Epithelial cell of proximal tubule (primary cell): ENCODE data around the gene FIZ1. TPM values are rescaled to one million over a fixed set of nuclear protein-coding genes. Genes with fewer than 3 reads are reported as not detected.

Experiments
- DNase-seq: peaks from one replicate; pipeline ENCODE4 v3.0.0-alpha.2; 2011; ENCODE audit warnings: low read depth
- H3K4me3 ChIP-seq: 2 replicates; pipeline ENCODE4 v1.5.1; 2011; ENCODE audit warnings: low read depth, mild to moderate bottlenecking, low read length
- total RNA-seq: library from RNA; depleted of rRNA; stranded (reverse); fragments of >200 nt; gene quantifications from 2 replicates; pipeline ENCODE4 v1.2.3, GENCODE V29; 2015
- TF ChIP-seq, protein P1 (sequence below): conservative IDR thresholded peaks from 2 replicates; pipeline ENCODE4 v1.5.1; 2012; ENCODE audit warnings: low read depth, mild to moderate bottlenecking, low read length

Gene FIZ1
- total RNA-seq, 1 donor from 2014 or later: 9.7 TPM

- no peak for DNase-seq
- peak overlapping the region; percentile 88 for H3K4me3 ChIP-seq
- TF ChIP-seq, protein P1, sequence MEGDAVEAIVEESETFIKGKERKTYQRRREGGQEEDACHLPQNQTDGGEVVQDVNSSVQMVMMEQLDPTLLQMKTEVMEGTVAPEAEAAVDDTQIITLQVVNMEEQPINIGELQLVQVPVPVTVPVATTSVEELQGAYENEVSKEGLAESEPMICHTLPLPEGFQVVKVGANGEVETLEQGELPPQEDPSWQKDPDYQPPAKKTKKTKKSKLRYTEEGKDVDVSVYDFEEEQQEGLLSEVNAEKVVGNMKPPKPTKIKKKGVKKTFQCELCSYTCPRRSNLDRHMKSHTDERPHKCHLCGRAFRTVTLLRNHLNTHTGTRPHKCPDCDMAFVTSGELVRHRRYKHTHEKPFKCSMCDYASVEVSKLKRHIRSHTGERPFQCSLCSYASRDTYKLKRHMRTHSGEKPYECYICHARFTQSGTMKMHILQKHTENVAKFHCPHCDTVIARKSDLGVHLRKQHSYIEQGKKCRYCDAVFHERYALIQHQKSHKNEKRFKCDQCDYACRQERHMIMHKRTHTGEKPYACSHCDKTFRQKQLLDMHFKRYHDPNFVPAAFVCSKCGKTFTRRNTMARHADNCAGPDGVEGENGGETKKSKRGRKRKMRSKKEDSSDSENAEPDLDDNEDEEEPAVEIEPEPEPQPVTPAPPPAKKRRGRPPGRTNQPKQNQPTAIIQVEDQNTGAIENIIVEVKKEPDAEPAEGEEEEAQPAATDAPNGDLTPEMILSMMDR: no peak
These were observed 36.0 kb upstream of the FIZ1 start for GRCh38 chr19:55635334-55635717.

DNA sequence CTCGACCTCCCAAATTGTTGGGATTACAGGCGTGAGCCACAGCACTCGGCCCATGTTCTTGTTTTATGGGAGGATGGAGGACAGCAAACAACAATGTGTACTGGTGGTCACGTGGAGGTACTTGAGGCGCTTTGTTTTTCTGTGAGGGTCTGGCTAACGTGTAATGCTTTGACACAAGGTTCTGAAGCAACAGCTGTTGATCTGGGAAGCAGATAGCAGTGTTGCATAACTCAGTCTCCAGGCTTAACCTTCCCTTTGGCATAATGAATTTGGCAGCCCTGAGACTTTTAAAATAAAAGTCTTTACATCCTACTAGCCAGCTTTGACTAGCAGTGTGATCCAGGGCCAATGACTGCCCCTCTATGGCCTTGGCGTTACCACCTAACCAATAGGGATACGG is 34.5 kb upstream of the FIZ1 start:
- TF ChIP-seq, protein P1: no peak
- H3K4me3 ChIP-seq: no peak overlapping the region
- DNase-seq: no peak

GRCh38 chr19:55632463-55632834 is 33.1 kb upstream of the FIZ1 start:
- DNase-seq: peak; percentile 79
- H3K4me3 ChIP-seq: no peak overlapping the region
- TF ChIP-seq, protein P1: peak; percentile 88

DNA sequence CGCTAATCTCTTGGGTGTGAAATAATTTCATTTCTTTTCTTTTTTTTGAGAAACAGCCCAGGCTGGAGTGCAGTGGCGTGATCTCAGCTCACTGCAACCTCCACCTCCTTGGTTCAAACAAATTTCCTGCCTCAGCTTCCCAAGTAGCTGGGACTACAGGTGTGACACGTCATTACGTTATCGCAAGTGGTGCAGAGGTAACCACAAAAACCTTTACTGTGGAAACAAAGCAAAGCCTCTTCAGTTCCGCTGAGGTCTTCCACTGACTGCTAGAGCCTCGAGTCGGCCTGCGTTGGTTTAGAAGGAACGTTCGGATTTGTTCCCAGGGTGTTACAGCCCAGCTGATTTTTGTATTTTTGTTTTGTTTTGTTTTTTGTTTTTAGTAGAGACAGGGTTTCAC is 27.0 kb upstream of the FIZ1 start:
- TF ChIP-seq, protein P1: no peak
- DNase-seq: no peak
- no peak overlapping the region for H3K4me3 ChIP-seq

- DNase-seq: no peak
These were observed 25.6 kb upstream of the FIZ1 start for GRCh38 chr19:55625004-55625326.

DNA sequence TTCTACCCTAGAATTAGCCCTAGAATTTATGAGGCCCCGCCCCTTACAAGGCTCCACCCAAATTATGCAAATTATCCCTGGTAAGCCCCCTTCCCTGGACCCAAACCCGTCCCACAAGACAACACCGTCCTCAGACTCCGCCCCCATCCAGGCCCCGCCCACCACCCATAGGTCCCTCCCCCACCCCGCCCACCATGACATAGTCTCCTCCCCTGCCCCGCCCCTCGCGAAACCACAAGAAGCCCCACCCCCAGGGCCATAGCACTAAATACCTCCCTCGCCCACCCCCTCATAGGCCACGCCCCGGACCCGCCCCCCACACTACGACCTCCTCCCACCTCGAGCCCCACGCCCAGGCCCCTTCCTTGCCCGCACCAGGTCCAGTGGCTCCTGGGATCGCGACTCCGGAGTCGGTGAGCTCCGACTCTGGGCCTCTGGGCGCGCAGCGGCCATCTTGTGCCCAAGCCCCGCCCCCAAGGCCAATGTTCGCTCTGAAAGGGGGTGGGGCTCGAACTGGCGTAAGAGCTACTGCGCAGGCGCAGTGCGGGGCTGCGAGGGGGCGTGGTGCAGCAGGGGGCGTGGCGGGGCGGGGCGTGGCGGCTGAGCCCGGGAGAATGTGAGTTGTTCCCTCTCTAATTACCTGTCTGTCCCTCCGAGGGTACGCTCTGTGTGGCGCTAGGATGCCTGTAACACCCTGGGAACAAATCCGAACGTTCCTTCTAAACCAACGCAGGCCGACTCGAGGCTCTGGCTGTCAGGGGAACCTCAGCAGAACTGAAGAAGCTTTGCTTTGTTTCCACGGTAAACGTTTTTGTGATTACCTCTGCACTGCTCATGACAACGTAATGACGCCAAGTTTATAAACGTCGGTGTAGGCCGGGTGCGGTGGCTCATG is 25.0 kb upstream of the FIZ1 start, which contains the start of gene ZNF784:
Gene ZNF784 (minus strand): TSS at position 458 of the 895 bp plus-strand sequence. CDS start 5 bp downstream, at position 453.
- TF ChIP-seq, protein P1: no peak
- no peak for DNase-seq
- H3K4me3 ChIP-seq: peak within 1 kb of the TSS; percentile 71

More at GRCh38 chr19:55625004-55625326, 25.6 kb upstream of the FIZ1 start:
- peak overlapping the region; percentile 71 for H3K4me3 ChIP-seq
- TF ChIP-seq, protein P1: no peak

- peak overlapping the region; percentile 18 for H3K4me3 ChIP-seq
- TF ChIP-seq, protein P1: no peak
These were observed 24.2 kb upstream of the FIZ1 start for GRCh38 chr19:55623561-55623960.

More at GRCh38 chr19:55623561-55623960, 24.2 kb upstream of the FIZ1 start:
- no peak for DNase-seq
